ENCODE measurements around the gene PNMA8A.

DNA sequence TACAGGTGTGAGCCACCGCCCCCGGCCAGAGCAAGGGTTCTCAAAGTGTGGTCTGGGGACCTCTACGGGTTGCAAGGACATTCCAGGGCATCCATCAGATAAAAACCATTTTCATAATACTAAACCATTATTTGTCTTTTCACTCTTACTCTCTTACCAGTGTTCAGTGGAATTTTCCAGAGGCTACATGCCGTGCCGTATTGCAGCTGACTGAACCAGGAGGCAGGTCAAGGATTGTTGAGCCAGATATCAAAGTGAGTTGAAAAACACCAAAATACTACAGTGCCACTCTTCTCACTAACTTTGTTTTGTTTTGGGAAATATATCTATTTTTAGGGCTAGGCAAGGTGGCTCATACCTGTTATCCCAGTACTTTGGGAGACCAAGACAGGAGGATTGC is 31.5 kb upstream of the PNMA8A start:
- TF ChIP-seq, protein P1, sequence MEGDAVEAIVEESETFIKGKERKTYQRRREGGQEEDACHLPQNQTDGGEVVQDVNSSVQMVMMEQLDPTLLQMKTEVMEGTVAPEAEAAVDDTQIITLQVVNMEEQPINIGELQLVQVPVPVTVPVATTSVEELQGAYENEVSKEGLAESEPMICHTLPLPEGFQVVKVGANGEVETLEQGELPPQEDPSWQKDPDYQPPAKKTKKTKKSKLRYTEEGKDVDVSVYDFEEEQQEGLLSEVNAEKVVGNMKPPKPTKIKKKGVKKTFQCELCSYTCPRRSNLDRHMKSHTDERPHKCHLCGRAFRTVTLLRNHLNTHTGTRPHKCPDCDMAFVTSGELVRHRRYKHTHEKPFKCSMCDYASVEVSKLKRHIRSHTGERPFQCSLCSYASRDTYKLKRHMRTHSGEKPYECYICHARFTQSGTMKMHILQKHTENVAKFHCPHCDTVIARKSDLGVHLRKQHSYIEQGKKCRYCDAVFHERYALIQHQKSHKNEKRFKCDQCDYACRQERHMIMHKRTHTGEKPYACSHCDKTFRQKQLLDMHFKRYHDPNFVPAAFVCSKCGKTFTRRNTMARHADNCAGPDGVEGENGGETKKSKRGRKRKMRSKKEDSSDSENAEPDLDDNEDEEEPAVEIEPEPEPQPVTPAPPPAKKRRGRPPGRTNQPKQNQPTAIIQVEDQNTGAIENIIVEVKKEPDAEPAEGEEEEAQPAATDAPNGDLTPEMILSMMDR (conservative IDR thresholded peaks at IDR 0.05; ENCODE audit: low read depth in 2 of 2): no peak
- TF ChIP-seq EZH2 (IDR thresholded peaks at IDR 0.05; ENCODE audit: low read depth, unreplicated experiment) (no peak), REST (IDR thresholded peaks at IDR 0.05; ENCODE audit: unreplicated experiment) (no peak), ETS1 (IDR thresholded peaks at IDR 0.05) (no peak), JUNB (IDR thresholded peaks at IDR 0.05; ENCODE audit: unreplicated experiment) (no peak), EZH2phosphoT487 (IDR thresholded peaks at IDR 0.05; ENCODE audit: unreplicated experiment) (no peak), POLR2AphosphoS5 (IDR thresholded peaks at IDR 0.05; ENCODE audit: low read depth) (no peak), STAT1 (IDR thresholded peaks at IDR 0.05; ENCODE audit: unreplicated experiment) (no peak)
- TF ChIP-seq, protein P2, sequence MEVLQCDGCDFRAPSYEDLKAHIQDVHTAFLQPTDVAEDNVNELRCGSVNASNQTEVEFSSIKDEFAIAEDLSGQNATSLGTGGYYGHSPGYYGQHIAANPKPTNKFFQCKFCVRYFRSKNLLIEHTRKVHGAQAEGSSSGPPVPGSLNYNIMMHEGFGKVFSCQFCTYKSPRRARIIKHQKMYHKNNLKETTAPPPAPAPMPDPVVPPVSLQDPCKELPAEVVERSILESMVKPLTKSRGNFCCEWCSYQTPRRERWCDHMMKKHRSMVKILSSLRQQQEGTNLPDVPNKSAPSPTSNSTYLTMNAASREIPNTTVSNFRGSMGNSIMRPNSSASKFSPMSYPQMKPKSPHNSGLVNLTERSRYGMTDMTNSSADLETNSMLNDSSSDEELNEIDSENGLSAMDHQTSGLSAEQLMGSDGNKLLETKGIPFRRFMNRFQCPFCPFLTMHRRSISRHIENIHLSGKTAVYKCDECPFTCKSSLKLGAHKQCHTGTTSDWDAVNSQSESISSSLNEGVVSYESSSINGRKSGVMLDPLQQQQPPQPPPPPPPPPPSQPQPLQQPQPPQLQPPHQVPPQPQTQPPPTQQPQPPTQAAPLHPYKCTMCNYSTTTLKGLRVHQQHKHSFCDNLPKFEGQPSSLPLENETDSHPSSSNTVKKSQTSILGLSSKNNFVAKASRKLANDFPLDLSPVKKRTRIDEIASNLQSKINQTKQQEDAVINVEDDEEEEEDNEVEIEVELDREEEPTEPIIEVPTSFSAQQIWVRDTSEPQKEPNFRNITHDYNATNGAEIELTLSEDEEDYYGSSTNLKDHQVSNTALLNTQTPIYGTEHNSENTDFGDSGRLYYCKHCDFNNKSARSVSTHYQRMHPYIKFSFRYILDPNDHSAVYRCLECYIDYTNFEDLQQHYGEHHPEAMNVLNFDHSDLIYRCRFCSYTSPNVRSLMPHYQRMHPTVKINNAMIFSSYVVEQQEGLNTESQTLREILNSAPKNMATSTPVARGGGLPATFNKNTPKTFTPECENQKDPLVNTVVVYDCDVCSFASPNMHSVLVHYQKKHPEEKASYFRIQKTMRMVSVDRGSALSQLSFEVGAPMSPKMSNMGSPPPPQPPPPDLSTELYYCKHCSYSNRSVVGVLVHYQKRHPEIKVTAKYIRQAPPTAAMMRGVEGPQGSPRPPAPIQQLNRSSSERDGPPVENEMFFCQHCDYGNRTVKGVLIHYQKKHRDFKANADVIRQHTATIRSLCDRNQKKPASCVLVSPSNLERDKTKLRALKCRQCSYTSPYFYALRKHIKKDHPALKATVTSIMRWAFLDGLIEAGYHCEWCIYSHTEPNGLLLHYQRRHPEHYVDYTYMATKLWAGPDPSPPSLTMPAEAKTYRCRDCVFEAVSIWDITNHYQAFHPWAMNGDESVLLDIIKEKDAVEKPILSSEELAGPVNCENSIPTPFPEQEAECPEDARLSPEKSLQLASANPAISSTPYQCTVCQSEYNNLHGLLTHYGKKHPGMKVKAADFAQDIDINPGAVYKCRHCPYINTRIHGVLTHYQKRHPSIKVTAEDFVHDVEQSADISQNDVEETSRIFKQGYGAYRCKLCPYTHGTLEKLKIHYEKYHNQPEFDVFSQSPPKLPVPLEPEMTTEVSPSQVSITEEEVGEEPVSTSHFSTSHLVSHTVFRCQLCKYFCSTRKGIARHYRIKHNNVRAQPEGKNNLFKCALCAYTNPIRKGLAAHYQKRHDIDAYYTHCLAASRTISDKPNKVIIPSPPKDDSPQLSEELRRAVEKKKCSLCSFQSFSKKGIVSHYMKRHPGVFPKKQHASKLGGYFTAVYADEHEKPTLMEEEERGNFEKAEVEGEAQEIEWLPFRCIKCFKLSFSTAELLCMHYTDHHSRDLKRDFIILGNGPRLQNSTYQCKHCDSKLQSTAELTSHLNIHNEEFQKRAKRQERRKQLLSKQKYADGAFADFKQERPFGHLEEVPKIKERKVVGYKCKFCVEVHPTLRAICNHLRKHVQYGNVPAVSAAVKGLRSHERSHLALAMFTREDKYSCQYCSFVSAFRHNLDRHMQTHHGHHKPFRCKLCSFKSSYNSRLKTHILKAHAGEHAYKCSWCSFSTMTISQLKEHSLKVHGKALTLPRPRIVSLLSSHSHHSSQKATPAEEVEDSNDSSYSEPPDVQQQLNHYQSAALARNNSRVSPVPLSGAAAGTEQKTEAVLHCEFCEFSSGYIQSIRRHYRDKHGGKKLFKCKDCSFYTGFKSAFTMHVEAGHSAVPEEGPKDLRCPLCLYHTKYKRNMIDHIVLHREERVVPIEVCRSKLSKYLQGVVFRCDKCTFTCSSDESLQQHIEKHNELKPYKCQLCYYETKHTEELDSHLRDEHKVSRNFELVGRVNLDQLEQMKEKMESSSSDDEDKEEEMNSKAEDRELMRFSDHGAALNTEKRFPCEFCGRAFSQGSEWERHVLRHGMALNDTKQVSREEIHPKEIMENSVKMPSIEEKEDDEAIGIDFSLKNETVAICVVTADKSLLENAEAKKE (CRISPR knock-in tag; IDR thresholded peaks at IDR 0.05): no peak
